Measurements from ENCODE around the gene EHF. TPM values are rescaled to one million over a fixed set of nuclear protein-coding genes. Genes with fewer than 3 reads are reported as not detected.

The EHF gene
- total and polyA plus RNA-seq, 2 of the 13 experiments (the other 11 are each of a cell fraction or from before 2014, with no cell fraction given) = 0.04 to 0.46 TPM

- TF ChIP-seq NR0B2 (CRISPR knock-in tag; IDR thresholded peaks at IDR 0.05) = no peak
- TF ChIP-seq ZNF619 (CRISPR knock-in tag; IDR thresholded peaks at IDR 0.05) = no peak
- TF ChIP-seq HMGXB4 (CRISPR knock-in tag; IDR thresholded peaks at IDR 0.05; ENCODE audit: borderline replicate concordance in 1 of 2, low read depth in 1 of 2) = no peak
- no peak for TF ChIP-seq ZBTB42 (CRISPR knock-in tag; IDR thresholded peaks at IDR 0.05)
Observed at GRCh38 chr11:34618406-34618805, 2.5 kb upstream of the EHF start (continued).

GRCh38 chr11:34619062-34619516 lies 1.8 kb upstream of the EHF start:
- Histone ChIP-seq H4K20me1 (ENCODE audit: insufficient read depth, low read length) (no peaks in the 10 kb centered on the region), H3K9me3 (ENCODE audit: low read length) (no peaks in the 10 kb centered on the region), H3K4me1 (ENCODE audit: insufficient read depth, low read length) (peaks cover 21% of the 10 kb centered on the region), H3K79me2 (ENCODE audit: insufficient read depth, low read length) (no peaks in the 10 kb centered on the region), H3K27ac (ENCODE audit: extremely low read length, insufficient read depth, low read length) (no peak overlapping the region), H2AFZ (ENCODE audit: low read length) (no peak overlapping the region), H3K9ac (ENCODE audit: insufficient read depth, low read depth, low read length) (no peak overlapping the region), H3K4me2 (ENCODE audit: low read depth, low read length) (no peak overlapping the region), H3K4me3 (replicated peaks in 1 of 3; ENCODE audit: insufficient read depth in 1 of 3, low read depth in 2 of 3, low read length in 3 of 3) (no peak overlapping the region), H3K36me3 (replicated peaks in 1 of 2; ENCODE audit: control insufficient read depth in 1 of 2, insufficient read depth in 2 of 2, low read length in 2 of 2) (no peaks in the 10 kb centered on the region), H3K27me3 (ENCODE audit: control insufficient read depth in 1 of 2, insufficient read depth in 2 of 2, low read length in 2 of 2) (no peaks in the 10 kb centered on the region)
- BruUV-seq (replicated peaks) = no TSS peak
- ATAC-seq (no peak), FAIRE-seq (no peak), DNase-seq (ENCODE audit: low spot score) (no peak)
- ChIA-PET CTCF (ENCODE audit: low intra/inter-chr PET ratio, low total read pairs) (no interaction called here), POLR2A (no interaction called here)
- 69% methylated on average over 2 of the region's 2 CpGs for WGBS (ENCODE audit: low lambda C conversion rate)
- in situ Hi-C loops (cut with HindIII; ENCODE audit: extremely low pct_ligation_motif_present, low pct_unique_long_range_greater_than_20kb) (no loop called here), intact Hi-C loops (cut with micrococcal nuclease; ENCODE audit: unreplicated experiment) (no loop called here)
- TF ChIP-seq CBFB (CRISPR knock-in tag; IDR thresholded peaks at IDR 0.05) = no peak
- no peak for TF ChIP-seq SSRP1 (CRISPR knock-in tag; IDR thresholded peaks at IDR 0.05)

All from HepG2 (cell line).